ENCODE measurements around the gene PFKL.

Gene PFKL

DNA sequence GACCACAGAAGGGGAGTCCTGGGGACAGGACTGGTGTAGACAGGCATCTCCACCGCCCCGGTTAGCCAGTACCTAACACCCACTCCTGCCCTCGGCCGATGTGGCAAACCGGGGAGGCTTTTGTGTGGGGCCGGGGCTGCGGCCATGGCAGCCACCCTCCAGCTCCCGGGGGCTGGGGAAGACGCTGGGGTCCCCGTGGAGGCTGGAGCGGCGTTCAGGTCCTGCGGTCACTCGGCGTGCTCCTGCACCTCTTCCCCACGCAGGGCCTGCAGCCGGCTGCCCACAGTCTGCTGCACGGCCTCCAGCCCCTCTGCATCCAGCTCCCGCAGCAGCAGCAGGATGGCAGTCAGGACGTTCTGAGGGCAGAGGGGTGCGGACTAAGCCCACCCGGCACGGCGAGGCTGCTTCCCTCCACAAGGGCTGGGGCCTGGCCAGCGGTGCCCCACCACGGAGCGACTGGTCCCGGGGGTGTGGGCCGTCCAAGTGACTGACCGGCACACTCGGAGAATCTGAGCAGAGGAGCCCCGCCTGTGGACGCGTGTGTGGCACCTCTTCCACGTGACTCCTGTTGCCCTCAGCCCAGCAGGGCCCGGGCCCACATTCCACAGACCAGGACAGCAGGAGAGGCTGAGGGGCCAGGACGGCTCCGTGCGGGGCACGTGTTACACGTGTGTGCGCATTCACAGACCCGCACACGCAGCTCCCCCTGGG lies 30.3 kb downstream of the PFKL start:
- TF ChIP-seq, protein P1, sequence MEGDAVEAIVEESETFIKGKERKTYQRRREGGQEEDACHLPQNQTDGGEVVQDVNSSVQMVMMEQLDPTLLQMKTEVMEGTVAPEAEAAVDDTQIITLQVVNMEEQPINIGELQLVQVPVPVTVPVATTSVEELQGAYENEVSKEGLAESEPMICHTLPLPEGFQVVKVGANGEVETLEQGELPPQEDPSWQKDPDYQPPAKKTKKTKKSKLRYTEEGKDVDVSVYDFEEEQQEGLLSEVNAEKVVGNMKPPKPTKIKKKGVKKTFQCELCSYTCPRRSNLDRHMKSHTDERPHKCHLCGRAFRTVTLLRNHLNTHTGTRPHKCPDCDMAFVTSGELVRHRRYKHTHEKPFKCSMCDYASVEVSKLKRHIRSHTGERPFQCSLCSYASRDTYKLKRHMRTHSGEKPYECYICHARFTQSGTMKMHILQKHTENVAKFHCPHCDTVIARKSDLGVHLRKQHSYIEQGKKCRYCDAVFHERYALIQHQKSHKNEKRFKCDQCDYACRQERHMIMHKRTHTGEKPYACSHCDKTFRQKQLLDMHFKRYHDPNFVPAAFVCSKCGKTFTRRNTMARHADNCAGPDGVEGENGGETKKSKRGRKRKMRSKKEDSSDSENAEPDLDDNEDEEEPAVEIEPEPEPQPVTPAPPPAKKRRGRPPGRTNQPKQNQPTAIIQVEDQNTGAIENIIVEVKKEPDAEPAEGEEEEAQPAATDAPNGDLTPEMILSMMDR (conservative IDR thresholded peaks at IDR 0.05; ENCODE audit: low read depth) = no peak
- H3K27ac ChIP-seq = no peak overlapping the region
- ChIA-PET POLR2A (ENCODE audit: low non-redundant PET) (no interaction called here), CTCF (interaction anchor here (0.6 kb wide), 1 partner anchor 463 kb away, joined by 3 read pairs; no protein-coding TSS in a partner anchor)
- DNase-seq (ENCODE audit: low spot score) = no peak

DNA sequence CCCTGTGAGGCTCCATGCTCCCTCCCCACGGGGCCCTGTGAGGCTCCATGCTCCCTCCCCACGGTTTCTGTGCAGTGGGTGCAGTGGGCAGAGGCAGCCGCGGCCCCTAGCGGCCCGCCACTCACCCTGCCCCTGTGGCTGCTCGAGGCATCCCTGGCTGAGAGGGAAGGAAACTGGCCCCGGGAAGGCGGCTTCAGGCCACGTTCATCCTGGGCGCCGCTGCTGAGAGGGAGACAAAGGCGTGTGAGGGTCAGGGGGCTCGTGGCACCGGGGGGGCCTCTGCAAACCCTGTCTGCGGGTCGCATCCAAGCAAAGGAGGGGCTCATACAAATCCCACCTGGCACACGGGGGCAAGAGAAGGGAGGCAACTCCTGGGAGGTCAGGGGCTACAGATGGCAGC lies 30.8 kb downstream of the PFKL start:
- TF ChIP-seq, protein P1 (conservative IDR thresholded peaks at IDR 0.05; ENCODE audit: low read depth) = no peak
- CTCF ChIA-PET = interaction anchor here (0.5 kb wide), 1 partner anchor 121 kb away, joined by 3 read pairs; no protein-coding TSS in a partner anchor
- POLR2A ChIA-PET (ENCODE audit: low non-redundant PET) = no interaction called here
- DNase-seq (ENCODE audit: low spot score) = no peak
- no peak overlapping the region for H3K27ac ChIP-seq

DNA sequence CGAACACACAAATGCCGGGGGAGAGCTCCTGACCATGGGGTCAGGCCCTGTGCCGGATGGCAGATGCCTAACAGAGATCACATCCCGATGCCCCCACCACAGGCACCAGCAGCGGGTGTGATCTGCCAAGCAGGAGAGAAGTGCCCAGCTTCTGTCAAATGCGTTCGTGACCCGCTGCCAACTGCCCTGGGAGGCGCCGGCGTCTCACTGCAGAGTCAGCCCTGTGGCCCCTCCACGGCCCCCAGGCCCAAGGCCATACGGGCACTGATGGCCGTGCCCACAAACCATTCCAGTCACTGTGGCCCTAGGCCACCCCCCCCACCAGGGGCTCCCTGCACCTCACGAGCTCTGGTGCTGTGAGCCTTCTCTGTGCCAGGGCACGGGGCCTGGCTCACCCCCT lies 31.4 kb downstream of the PFKL start:
- DNase-seq (ENCODE audit: low spot score) = no peak
- no peak overlapping the region for H3K27ac ChIP-seq
- ChIA-PET CTCF (interaction anchor here (0.5 to 0.7 kb wide), 2 partner anchors 120 to 316 kb away, joined by 3 read pairs; no protein-coding TSS in a partner anchor), POLR2A (ENCODE audit: low non-redundant PET) (no interaction called here)
- TF ChIP-seq, protein P1 (conservative IDR thresholded peaks at IDR 0.05; ENCODE audit: low read depth) = no peak

DNA sequence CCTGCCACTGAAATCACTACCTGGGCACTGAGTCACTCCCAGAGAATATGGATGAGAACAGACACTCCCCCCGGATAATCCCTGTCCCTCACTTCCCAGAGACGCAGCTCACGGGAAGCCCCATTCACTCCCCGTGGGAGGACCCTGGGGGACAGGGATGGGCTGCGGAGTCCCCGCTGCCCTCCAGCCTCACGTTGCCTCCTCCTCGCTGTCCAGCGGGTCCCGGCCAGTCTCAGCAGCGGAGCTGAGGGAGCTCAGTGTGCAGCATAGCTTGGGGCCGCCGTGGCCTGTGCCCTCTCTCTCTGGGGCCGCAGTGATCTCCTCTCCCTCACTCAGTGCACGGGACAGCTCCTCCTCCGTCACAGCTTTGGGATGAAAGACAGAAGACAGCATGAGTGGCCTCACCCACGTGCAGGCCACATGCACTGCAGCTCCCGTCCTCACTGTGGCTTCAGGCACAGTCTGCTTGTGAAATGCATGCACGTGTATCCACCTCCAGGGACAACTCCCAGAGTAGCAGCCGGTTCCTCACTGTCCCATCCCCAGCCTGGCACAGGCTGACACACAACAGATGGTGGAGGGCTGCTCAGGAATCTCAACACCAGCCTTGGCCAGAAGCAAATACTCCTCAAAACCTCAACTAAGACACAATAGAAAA lies 31.9 kb downstream of the PFKL start:
- TF ChIP-seq, protein P1 (conservative IDR thresholded peaks at IDR 0.05; ENCODE audit: low read depth) = no peak
- ChIA-PET POLR2A (ENCODE audit: low non-redundant PET) (no interaction called here), CTCF (interaction anchor here (0.7 kb wide), 1 partner anchor 315 kb away, joined by 3 read pairs; no protein-coding TSS in a partner anchor)
- H3K27ac ChIP-seq = no peak overlapping the region
- DNase-seq (ENCODE audit: low spot score) = peak; percentile 13

DNA sequence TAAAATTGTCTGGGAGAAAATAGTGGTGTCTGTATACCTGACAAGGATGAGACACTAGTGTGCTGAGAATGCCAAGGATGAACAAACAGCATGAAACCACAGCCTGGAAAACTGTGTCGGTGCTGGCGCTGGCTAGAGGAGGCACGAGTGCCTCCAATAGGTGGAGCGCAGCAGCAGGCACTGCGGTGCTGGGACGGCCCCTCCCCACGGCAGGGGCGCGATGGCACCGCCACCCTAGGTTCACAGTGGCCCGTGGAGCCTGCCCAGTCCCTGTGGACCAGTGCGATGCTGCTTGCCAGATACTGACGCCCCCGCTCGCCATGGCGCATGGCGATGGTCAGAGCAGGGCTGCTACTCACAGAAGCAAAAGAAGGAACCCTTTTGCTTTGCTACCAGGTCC lies 32.5 kb downstream of the PFKL start:
- H3K27ac ChIP-seq = no peak overlapping the region
- TF ChIP-seq, protein P1 (conservative IDR thresholded peaks at IDR 0.05; ENCODE audit: low read depth) = no peak
- DNase-seq (ENCODE audit: low spot score) = no peak
- CTCF ChIA-PET = interaction anchor here (0.6 kb wide), 1 partner anchor 123 kb away, joined by 3 read pairs; the partner anchor contains the start of gene LRRC3
- POLR2A ChIA-PET (ENCODE audit: low non-redundant PET) = no interaction called here

DNA sequence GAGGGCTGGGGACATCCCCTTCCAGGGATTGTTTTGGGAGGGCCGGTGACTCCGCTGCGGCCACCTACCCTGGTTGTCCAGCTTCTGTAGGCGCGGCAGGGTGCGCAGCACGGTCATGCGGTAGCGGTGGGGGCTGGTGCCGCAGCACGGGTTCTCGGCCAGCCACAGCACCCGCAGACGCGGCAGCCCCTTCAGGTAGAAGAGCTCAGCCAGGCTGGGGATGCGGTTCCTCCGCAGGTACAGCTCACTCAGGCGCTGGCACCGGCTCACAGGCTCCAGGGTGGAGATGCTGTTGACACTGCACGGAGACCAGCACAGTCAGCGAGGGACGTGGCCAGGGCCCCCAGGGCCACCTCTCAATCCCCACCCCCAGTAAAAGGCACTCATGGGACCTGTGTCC lies 33.1 kb downstream of the PFKL start:
- ChIA-PET POLR2A (ENCODE audit: low non-redundant PET) (no interaction called here), CTCF (interaction anchor here (0.6 kb wide), 1 partner anchor 122 kb away, joined by 3 read pairs; the partner anchor contains the start of gene LRRC3)
- no peak overlapping the region for H3K27ac ChIP-seq
- no peak for DNase-seq (ENCODE audit: low spot score)
- TF ChIP-seq, protein P1 (conservative IDR thresholded peaks at IDR 0.05; ENCODE audit: low read depth) = no peak

Data from RWPE1 (cell line).